ENCODE data around the gene CCDC6. TPM values are rescaled to one million over a fixed set of nuclear protein-coding genes. Genes with fewer than 3 reads are reported as not detected.

Gene CCDC6
- total RNA-seq, 4 donors from 2014 or later: 53.2 to 72.4 (median 66.4) TPM

DNA sequence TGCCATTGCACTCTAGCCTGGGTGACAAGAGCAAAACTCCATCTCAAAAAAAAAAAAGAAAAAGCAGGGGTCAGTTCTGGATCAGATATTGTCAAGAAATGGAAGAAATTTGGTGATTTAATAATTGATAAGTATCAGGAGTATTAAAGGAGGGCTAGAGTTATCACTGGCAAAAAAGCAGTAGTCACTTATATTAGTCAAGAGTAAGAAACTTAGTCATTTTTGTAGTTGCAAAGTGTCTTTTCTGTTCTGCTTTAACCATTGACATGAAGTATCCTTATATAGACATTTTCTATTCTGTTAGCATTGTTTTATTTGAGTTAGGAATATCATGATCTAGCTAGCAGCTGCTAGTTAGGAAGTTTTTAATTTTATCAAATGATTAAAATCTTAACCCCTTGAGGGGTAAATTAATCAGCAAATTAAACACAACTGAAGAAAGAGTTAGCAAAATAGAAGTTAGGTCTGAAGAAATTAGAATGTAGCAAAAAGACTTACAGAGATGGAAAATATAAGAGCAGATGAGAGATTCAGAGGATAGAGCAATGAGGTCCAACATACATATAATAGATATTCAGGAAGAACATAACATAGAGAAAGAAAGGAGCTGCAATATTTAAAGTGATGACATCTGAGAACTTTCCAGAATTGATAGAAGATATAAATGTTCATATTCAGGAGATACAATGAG is 7.3 kb upstream of the CCDC6 start:
- no peak overlapping the region for H3K4me3 ChIP-seq
- no peaks in the 10 kb centered on the region for H3K9me3 ChIP-seq
- no peak overlapping the region for H3K27ac ChIP-seq
- intact Hi-C loops (cut with DNase I; ENCODE audit: low total_unique reads): no loop called here
- DNase-seq: no peak
- H3K4me1 ChIP-seq: no peaks in the 10 kb centered on the region
- no peaks in the 10 kb centered on the region for H3K27me3 ChIP-seq
- TF ChIP-seq, protein P1, sequence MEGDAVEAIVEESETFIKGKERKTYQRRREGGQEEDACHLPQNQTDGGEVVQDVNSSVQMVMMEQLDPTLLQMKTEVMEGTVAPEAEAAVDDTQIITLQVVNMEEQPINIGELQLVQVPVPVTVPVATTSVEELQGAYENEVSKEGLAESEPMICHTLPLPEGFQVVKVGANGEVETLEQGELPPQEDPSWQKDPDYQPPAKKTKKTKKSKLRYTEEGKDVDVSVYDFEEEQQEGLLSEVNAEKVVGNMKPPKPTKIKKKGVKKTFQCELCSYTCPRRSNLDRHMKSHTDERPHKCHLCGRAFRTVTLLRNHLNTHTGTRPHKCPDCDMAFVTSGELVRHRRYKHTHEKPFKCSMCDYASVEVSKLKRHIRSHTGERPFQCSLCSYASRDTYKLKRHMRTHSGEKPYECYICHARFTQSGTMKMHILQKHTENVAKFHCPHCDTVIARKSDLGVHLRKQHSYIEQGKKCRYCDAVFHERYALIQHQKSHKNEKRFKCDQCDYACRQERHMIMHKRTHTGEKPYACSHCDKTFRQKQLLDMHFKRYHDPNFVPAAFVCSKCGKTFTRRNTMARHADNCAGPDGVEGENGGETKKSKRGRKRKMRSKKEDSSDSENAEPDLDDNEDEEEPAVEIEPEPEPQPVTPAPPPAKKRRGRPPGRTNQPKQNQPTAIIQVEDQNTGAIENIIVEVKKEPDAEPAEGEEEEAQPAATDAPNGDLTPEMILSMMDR (IDR thresholded peaks at IDR 0.05): no peak
- TF ChIP-seq POLR2A (IDR thresholded peaks at IDR 0.05): no peak
- H3K36me3 ChIP-seq: no peaks in the 10 kb centered on the region

DNA sequence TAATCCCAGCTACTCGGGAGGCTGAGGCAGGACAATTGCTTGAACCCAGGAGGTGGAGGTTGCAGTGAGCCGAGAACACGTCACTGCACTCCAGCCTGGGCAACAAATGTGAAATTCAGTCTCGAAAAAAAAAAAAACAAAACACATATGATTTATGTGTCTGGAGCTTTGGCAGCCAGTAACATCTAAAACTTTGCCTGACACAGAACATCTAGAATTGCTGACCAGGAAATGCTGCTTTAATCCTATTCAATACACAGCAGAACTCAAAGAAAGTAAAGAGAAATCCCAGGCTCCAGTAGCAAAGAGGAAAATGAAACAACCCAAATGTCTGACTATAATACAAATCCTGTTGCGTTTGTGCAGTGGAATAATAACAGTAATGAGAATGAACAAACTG is 4.5 kb upstream of the CCDC6 start:
- H3K4me1 ChIP-seq: no peaks in the 10 kb centered on the region
- no peaks in the 10 kb centered on the region for H3K36me3 ChIP-seq
- intact Hi-C loops (cut with DNase I; ENCODE audit: low total_unique reads): no loop called here
- no peak for TF ChIP-seq POLR2A (IDR thresholded peaks at IDR 0.05)
- TF ChIP-seq, protein P1 (IDR thresholded peaks at IDR 0.05): no peak
- no peaks in the 10 kb centered on the region for H3K27me3 ChIP-seq
- H3K27ac ChIP-seq: peak overlapping the region; percentile 45 to 97
- no peak for DNase-seq
- no peak overlapping the region for H3K4me3 ChIP-seq
- no peaks in the 10 kb centered on the region for H3K9me3 ChIP-seq

DNA sequence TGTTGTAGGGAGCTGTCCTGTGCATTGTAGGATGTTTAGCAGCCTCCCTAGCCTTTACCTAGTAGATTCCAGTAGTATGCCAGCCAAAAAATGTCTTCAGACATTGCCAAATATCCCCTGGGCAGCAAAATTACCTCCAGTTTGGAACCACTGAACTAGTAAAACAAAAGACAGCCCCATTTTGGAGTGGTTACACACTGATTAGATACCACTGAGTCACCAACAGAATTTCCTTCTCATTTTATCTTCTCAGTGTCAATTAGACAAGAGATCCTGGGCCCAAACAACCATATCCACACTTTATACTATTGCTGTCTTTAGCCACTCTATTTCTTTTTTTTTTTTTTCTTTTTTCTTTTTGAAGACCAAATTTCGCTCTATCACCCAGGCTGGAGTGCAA is 3.5 kb upstream of the CCDC6 start:
- no peak for DNase-seq
- Histone ChIP-seq H3K4me3 (no peak overlapping the region), H3K36me3 (no peaks in the 10 kb centered on the region), H3K27ac (peak overlapping the region in 1 of 2 donors; percentile 97), H3K9me3 (no peaks in the 10 kb centered on the region), H3K4me1 (no peaks in the 10 kb centered on the region), H3K27me3 (no peaks in the 10 kb centered on the region)
- intact Hi-C loops (cut with DNase I; ENCODE audit: low total_unique reads): no loop called here
- no peak for TF ChIP-seq POLR2A (IDR thresholded peaks at IDR 0.05)

DNA sequence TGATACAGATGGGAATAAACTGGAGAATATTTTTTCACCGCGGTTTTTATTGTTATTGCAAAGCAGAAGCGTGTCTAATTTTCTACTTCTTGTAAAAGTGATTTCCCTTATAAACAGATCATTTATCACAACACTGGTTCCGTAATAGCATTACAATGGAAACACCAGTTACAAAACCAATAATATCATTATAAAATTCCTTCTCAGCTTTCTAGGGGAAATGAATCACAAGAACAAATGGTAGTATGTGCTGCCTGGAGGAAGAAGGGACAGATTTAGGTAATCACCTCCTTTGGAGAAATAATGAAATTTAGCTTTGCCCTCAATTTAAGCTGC is 2.4 kb upstream of the CCDC6 start:
- intact Hi-C loops (cut with DNase I; ENCODE audit: low total_unique reads): no loop called here
- no peaks in the 10 kb centered on the region for H3K4me1 ChIP-seq
- DNase-seq: no peak
- no peak for TF ChIP-seq POLR2A (IDR thresholded peaks at IDR 0.05)
- TF ChIP-seq, protein P1 (IDR thresholded peaks at IDR 0.05): no peak
- H3K9me3 ChIP-seq: no peaks in the 10 kb centered on the region
- peak overlapping the region; percentile 97 for H3K27ac ChIP-seq
- no peak overlapping the region for H3K4me3 ChIP-seq
- H3K27me3 ChIP-seq: no peaks in the 10 kb centered on the region
- no peaks in the 10 kb centered on the region for H3K36me3 ChIP-seq

DNA sequence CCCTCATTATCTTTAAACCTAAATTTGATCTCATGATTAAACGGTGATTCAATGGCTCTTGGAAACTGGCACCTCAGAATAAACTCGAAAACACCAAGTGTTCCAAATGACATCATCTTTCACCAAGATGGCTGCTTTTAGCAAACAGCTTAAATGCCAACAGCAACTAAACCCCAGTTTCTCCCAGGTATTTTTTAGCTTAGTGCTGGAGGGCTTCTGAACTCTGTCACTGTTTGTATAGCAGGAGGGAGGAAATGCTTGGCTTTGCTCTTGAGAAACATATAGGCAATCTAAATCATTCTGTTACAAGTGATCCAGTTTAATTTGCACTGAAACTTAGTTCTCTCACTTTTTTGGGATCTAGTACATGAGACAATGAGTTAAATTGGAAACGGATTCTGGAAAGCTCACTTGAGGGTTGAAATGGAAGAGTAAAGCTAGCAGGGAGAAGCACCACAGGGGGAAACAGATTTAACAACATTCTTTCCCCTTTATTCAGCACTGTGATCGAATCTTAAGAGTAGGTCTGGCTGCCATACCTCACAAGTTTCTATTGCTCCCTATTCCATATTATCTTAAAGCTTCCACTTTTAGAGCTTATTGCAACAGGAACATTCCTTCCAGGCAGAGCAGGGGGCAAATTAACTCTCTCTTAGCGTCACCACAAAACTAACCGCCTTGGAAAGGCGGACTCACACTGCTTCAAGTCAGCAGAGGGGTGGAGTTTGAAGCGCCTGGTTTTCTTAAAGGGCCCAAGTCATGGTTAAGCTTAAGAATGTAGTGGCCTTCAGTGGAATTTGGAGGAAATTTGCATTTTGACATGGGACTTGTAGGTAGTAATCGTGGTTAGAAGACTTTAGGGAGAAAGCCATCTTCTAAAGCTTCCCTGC is 1.8 kb upstream of the CCDC6 start:
- no peaks in the 10 kb centered on the region for H3K4me1 ChIP-seq
- H3K27ac ChIP-seq: peak overlapping the region; percentile 97
- intact Hi-C loops (cut with DNase I; ENCODE audit: low total_unique reads): no loop called here
- peak; percentile 41 to 56 for TF ChIP-seq POLR2A (IDR thresholded peaks at IDR 0.05)
- TF ChIP-seq, protein P1 (IDR thresholded peaks at IDR 0.05): no peak
- no peaks in the 10 kb centered on the region for H3K36me3 ChIP-seq
- no peaks in the 10 kb centered on the region for H3K9me3 ChIP-seq
- no peaks in the 10 kb centered on the region for H3K27me3 ChIP-seq
- H3K4me3 ChIP-seq: peak overlapping the region; percentile 91 to 96
- DNase-seq: peak; percentile 48 to 78
